Choroid plexus epithelial cell (primary cell): ENCODE measurements around the gene CFAP47.
"Not testable (repeated sequence)": the region's sequence is repeated elsewhere in the genome, so short reads cannot be mapped to it uniquely, and the experiment has no call there.

ENCODE experiments used
- DNase-seq: peaks from one replicate; pipeline ENCODE4 v3.0.0-alpha.2; 2010; ENCODE audit warnings: low read depth
- H3K4me3 ChIP-seq: 2 replicates; pipeline ENCODE4 v1.5.1; 2011; ENCODE audit warnings: low read depth, mild to moderate bottlenecking, control low read depth, low read length, moderate library complexity
- TF ChIP-seq, protein P1 (sequence below): conservative IDR thresholded peaks from 2 replicates; pipeline ENCODE4 v1.5.1; 2011; ENCODE audit warnings: low read depth, mild to moderate bottlenecking, control low read depth, inconsistent platforms, low read length, moderate library complexity

Gene CFAP47

GRCh38 chrX:36116222-36116621 is 196.7 kb downstream of the CFAP47 start:
- no peak for DNase-seq
- TF ChIP-seq, protein P1, sequence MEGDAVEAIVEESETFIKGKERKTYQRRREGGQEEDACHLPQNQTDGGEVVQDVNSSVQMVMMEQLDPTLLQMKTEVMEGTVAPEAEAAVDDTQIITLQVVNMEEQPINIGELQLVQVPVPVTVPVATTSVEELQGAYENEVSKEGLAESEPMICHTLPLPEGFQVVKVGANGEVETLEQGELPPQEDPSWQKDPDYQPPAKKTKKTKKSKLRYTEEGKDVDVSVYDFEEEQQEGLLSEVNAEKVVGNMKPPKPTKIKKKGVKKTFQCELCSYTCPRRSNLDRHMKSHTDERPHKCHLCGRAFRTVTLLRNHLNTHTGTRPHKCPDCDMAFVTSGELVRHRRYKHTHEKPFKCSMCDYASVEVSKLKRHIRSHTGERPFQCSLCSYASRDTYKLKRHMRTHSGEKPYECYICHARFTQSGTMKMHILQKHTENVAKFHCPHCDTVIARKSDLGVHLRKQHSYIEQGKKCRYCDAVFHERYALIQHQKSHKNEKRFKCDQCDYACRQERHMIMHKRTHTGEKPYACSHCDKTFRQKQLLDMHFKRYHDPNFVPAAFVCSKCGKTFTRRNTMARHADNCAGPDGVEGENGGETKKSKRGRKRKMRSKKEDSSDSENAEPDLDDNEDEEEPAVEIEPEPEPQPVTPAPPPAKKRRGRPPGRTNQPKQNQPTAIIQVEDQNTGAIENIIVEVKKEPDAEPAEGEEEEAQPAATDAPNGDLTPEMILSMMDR: no peak
- no peak overlapping the region for H3K4me3 ChIP-seq

DNA sequence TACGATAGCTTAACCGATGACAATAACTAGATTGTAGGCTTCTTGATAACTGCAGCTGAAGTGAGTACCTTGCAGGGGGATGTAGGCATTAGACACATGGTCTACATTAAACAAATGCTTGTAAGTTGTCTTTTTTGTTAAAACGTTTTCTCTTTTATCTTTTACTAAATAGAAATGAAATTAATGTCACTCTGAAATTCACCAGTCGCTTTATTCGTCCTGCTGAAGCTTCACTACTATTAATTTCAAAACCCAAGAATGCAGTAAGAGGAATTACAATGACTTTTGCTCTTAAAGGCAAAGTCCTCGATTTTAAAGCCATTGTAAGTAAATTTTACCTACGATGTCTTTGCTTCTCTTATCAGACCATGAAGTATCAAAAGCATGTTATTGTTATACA is 239.7 kb downstream of the CFAP47 start:
- DNase-seq: no peak
- TF ChIP-seq, protein P1: no peak

GRCh38 chrX:36160081-36160480 is 240.5 kb downstream of the CFAP47 start:
- no peak overlapping the region for H3K4me3 ChIP-seq
- DNase-seq: no peak
- TF ChIP-seq, protein P1: no peak

More for the DNA sequence above, 239.7 kb downstream of the CFAP47 start:
- no peak overlapping the region for H3K4me3 ChIP-seq

GRCh38 chrX:36198575-36198974 is 279.0 kb downstream of the CFAP47 start:
- DNase-seq: no peak
- TF ChIP-seq, protein P1: no peak
- H3K4me3 ChIP-seq: no peak overlapping the region

DNA sequence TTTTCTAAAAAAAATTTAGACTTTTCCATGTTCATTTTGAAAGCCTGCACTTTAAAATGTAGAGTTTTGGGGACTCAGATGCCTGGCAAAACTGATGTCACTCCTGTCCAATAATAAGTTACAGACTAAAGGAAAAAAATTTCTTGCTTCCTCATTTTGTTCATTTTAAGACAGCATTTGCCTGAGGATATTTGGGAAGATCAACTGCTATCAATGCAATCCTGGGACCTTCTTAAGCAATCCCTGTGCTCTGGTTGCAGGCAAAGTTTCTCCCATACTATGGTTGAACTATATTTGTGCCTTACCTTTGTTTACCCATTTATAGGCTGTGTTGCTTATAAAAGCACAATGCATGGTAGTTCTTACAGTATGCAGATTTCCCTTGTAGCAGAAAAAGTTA is 280.4 kb downstream of the CFAP47 start:
- no peak overlapping the region for H3K4me3 ChIP-seq
- TF ChIP-seq, protein P1: no peak
- no peak for DNase-seq

DNA sequence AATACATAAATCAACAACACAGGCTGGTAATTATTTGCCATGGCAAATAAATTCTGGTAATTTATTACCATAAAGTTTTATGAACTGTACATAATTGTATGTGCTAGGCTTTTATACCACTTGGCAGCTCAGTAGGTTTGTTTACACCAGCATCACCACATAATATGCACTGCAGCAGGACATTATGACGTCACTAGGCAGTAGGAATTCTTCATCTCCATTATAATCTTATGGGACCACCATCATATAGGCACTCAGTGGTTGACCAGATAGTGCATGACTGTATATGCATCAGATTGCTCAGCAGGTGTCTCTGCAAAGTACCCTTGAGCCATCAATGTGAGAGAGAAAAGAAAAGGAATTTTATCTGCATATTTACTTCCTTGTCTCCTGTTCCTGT is 295.4 kb downstream of the CFAP47 start:
- DNase-seq: no peak
- TF ChIP-seq, protein P1: no peak
- no peak overlapping the region for H3K4me3 ChIP-seq

- DNase-seq: no peak
- TF ChIP-seq, protein P1: no peak
- H3K4me3 ChIP-seq: no peak overlapping the region
Measured at GRCh38 chrX:36218801-36219200, 299.3 kb downstream of the CFAP47 start.

GRCh38 chrX:36234840-36235528 is 315.4 kb downstream of the CFAP47 start:
- not testable (repeated sequence) for H3K4me3 ChIP-seq, DNase-seq
